Suprapubic skin (tissue), 4 donors: Measurements from ENCODE around the gene SPART. TPM values are rescaled to one million over a fixed set of nuclear protein-coding genes. Genes with fewer than 3 reads are reported as not detected.

ENCODE experiments used
- DNase-seq, 2 donors: peaks; one replicate each; pipeline ENCODE4 v3.0.0-alpha.2; 2019; ENCODE audit warnings: low spot score in 2 of 2
- H3K27ac ChIP-seq: fragments of 200-600 bp; sonication (generic); one replicate; pipeline ENCODE4 v1.5.1; 2019
- H3K27me3 ChIP-seq: fragments of 200-600 bp; sonication (generic); one replicate; pipeline ENCODE4 v1.5.1; 2019
- H3K36me3 ChIP-seq: fragments of 200-600 bp; sonication (generic); one replicate; pipeline ENCODE4 v1.5.1; 2019
- H3K4me1 ChIP-seq: fragments of 200-600 bp; sonication (generic); one replicate; pipeline ENCODE4 v1.5.1; 2019
- H3K4me3 ChIP-seq: fragments of 200-600 bp; sonication (generic); one replicate; pipeline ENCODE4 v1.5.1; 2019; ENCODE audit warnings: mild to moderate bottlenecking
- H3K9me3 ChIP-seq: fragments of 200-600 bp; sonication (generic); one replicate; pipeline ENCODE4 v1.5.1; 2019
- EP300 ChIP-seq: sonication (generic); formaldehyde crosslinking; IDR thresholded peaks from one replicate; pipeline ENCODE4 v1.6.1; 2017; ENCODE audit warnings: antibody characterized with exemption
- POLR2A ChIP-seq, 2 donors: fragments of 450-650 bp; IDR thresholded peaks; one replicate each; pipeline ENCODE4 v1.6.1; 2017; ENCODE audit warnings: antibody characterized with exemption in 2 of 2, mild to moderate bottlenecking in 2 of 2, moderate library complexity in 2 of 2
- POLR2AphosphoS5 ChIP-seq, 3 donors: sonication (generic); formaldehyde crosslinking; IDR thresholded peaks; one replicate each; pipeline ENCODE4 v1.6.1; 2017; ENCODE audit warnings: antibody characterized with exemption in 3 of 3
- WGBS: methylation state at CpG from one replicate; pipeline ENCODE4 v1.1.5; 2018; 5-methylcytosine and 5-hydroxymethylcytosine counted together
- total RNA-seq, 4 donors: library from RNA; depleted of rRNA; stranded (reverse); fragments of >200 nt; gene quantifications; one replicate each; pipeline ENCODE4 v1.1.0, GENCODE V29; 2016
- TF ChIP-seq, protein P1 (sequence below), 2 donors: fragments of 200-600 bp in 1 of 2; fragments of 450-650 bp in 1 of 2; sonication (generic) in 1 of 2; IDR thresholded peaks; one replicate each; pipeline ENCODE4 v1.5.1; 2016 to 2019; ENCODE audit warnings: antibody characterized with exemption in 2 of 2, mild to moderate bottlenecking in 1 of 2, moderate library complexity in 1 of 2

Gene SPART
- total RNA-seq, 4 donors from 2014 or later: 25.7 to 51.0 (median 35.7) TPM

- H3K27me3 ChIP-seq: no peaks in the 10 kb centered on the region
- no peak overlapping the region for H3K27ac ChIP-seq
- no peak overlapping the region for H3K4me3 ChIP-seq
- no peaks in the 10 kb centered on the region for H3K9me3 ChIP-seq
- H3K4me1 ChIP-seq: peaks cover 22% of the 10 kb centered on the region
- DNase-seq: no peak
- WGBS: 50% methylated on average over 3 of the region's 3 CpGs
- TF ChIP-seq POLR2A (IDR thresholded peaks at IDR 0.05) (no peak), EP300 (no peak), POLR2AphosphoS5 (IDR thresholded peaks at IDR 0.05) (no peak)
- TF ChIP-seq, protein P1, sequence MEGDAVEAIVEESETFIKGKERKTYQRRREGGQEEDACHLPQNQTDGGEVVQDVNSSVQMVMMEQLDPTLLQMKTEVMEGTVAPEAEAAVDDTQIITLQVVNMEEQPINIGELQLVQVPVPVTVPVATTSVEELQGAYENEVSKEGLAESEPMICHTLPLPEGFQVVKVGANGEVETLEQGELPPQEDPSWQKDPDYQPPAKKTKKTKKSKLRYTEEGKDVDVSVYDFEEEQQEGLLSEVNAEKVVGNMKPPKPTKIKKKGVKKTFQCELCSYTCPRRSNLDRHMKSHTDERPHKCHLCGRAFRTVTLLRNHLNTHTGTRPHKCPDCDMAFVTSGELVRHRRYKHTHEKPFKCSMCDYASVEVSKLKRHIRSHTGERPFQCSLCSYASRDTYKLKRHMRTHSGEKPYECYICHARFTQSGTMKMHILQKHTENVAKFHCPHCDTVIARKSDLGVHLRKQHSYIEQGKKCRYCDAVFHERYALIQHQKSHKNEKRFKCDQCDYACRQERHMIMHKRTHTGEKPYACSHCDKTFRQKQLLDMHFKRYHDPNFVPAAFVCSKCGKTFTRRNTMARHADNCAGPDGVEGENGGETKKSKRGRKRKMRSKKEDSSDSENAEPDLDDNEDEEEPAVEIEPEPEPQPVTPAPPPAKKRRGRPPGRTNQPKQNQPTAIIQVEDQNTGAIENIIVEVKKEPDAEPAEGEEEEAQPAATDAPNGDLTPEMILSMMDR (IDR thresholded peaks at IDR 0.05): no peak
- no peaks in the 10 kb centered on the region for H3K36me3 ChIP-seq
These were observed 52.1 kb downstream of the SPART start for GRCh38 chr13:36294096-36294495.

DNA sequence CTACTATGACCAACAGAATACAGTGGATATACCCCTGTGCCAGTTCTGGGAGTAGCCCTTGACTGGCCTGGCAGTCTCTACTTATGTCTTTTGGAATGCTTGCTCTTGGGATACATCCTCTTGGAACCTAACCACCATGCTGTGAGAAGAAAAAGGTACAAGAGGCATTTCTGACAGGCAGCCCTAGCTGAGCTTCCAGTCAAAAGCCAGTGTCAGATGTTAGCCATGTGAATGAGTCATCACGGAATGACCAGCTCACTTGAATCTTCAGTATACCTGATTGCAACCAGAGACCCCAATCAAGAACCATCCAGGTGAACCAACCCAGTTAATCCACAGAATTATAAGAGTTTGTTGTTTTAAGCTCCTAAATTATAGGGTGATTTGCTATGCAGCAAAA, 52.7 kb downstream of the SPART start:
- Histone ChIP-seq H3K9me3 (no peaks in the 10 kb centered on the region), H3K4me1 (peaks cover 16% of the 10 kb centered on the region), H3K27me3 (no peaks in the 10 kb centered on the region), H3K36me3 (no peaks in the 10 kb centered on the region), H3K4me3 (no peak overlapping the region), H3K27ac (no peak overlapping the region)
- DNase-seq: no peak
- 88% methylated on average over 1 of the region's 1 CpG for WGBS
- TF ChIP-seq POLR2AphosphoS5 (IDR thresholded peaks at IDR 0.05) (no peak), POLR2A (IDR thresholded peaks at IDR 0.05) (no peak), EP300 (no peak)
- TF ChIP-seq, protein P1 (IDR thresholded peaks at IDR 0.05): no peak

- Histone ChIP-seq H3K4me3 (no peak overlapping the region), H3K36me3 (no peaks in the 10 kb centered on the region), H3K27me3 (no peaks in the 10 kb centered on the region), H3K9me3 (no peaks in the 10 kb centered on the region), H3K4me1 (no peaks in the 10 kb centered on the region), H3K27ac (no peak overlapping the region)
- no peak for DNase-seq
- TF ChIP-seq POLR2A (IDR thresholded peaks at IDR 0.05) (no peak), POLR2AphosphoS5 (IDR thresholded peaks at IDR 0.05) (no peak), EP300 (no peak)
- TF ChIP-seq, protein P1 (IDR thresholded peaks at IDR 0.05): no peak
These were observed 57.3 kb downstream of the SPART start for GRCh38 chr13:36288794-36289391.

DNA sequence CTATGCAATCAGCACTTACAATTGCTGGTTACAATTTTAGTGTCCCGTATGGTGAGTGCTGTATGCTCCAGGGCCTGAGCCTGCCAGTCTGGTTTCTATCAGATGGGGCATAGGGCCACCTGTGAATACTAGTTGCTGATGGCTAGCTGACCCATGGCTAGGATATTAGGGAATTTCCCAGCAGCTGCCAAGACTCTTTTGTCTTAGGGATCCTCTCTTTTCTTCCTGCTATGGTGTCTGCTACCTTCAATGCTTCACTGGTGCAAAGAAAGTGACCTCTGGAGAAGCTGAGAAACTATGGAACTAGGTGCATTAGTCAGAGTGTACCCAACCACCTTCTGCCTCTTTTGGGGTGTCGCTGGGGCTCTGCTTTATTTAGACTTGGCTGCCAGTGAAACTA, 60.2 kb downstream of the SPART start:
- Histone ChIP-seq H3K36me3 (no peaks in the 10 kb centered on the region), H3K9me3 (no peaks in the 10 kb centered on the region), H3K4me1 (peaks cover 4% of the 10 kb centered on the region), H3K4me3 (no peak overlapping the region), H3K27ac (no peak overlapping the region), H3K27me3 (no peaks in the 10 kb centered on the region)
- WGBS: 84% methylated on average over 2 of the region's 2 CpGs
- TF ChIP-seq, protein P1 (IDR thresholded peaks at IDR 0.05): no peak
- no peak for DNase-seq

DNA sequence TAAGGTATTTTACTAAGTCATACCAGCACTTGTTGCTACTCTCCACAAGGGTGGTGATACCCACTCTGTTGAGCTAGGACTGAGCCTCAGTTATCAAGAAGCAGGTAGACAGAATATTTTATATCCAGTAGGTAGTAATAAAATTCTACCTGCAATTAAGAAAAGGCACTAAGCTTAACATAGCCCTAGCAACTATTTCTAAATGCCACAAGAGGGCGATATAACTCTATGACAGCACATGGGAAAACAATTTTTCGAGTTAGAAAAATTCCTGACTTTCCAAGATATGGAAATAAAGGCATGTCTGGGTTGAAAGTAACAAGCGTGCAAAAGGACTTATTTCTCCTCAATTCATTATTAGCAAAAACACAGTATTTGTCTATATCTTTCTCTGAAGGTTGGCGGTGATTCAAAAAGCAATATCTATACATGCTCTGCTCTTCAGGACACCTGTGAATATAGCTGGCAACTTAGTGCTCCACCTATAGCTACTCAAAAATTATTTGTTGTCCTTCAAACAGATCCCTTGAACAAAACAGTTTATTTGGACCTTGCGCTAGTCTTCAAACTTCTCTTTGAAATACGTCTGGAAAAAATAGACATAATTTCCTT, 63.3 kb downstream of the SPART start:
- no peak overlapping the region for H3K27ac ChIP-seq
- WGBS: 45% methylated on average over 6 of the region's 6 CpGs
- DNase-seq: no peak

More for the DNA sequence above, 63.3 kb downstream of the SPART start:
- Histone ChIP-seq H3K4me3 (no peak overlapping the region), H3K36me3 (no peaks in the 10 kb centered on the region), H3K27me3 (no peaks in the 10 kb centered on the region), H3K9me3 (no peaks in the 10 kb centered on the region), H3K4me1 (peaks cover 4% of the 10 kb centered on the region)
- TF ChIP-seq POLR2AphosphoS5 (IDR thresholded peaks at IDR 0.05): no peak
- TF ChIP-seq, protein P1 (IDR thresholded peaks at IDR 0.05): peak; percentile 43 to 73
- TF ChIP-seq POLR2A (IDR thresholded peaks at IDR 0.05): no peak
